ENCODE data around the gene PFAS.
"Not testable (repeated sequence)": the region's sequence is repeated elsewhere in the genome, so short reads cannot be mapped to it uniquely, and the experiment has no call there.

PFAS gene
- 39.4 to 268 (median 45.7) reads per million in 3 experiments for total RNA-seq

- peak; percentile 94 for DNase-seq
These were observed at the start of gene PFAS for GRCh38 chr17:8248751-8249607. TSS of gene PFAS (plus strand) at chr17:8249289. CDS start at chr17:8253938, 4,649 bp downstream.

- DNase-seq, result no peak
These were observed 44.1 kb upstream of the PFAS start for GRCh38 chr17:8204761-8205555.

- no peak for DNase-seq
These were observed 42.6 kb upstream of the PFAS start for GRCh38 chr17:8206536-8206935.

GRCh38 chr17:8209907-8210760, 39.0 kb upstream of the PFAS start, which contains the start of gene AURKB:
TSS of gene AURKB (minus strand) at chr17:8210575. CDS start at chr17:8210224, 351 bp downstream.
- peak; percentile 90 for DNase-seq

GRCh38 chr17:8210761-8211458, 38.2 kb upstream of the PFAS start:
- DNase-seq, result no peak

GRCh38 chr17:8212312-8213180, 36.5 kb upstream of the PFAS start:
- DNase-seq, result no peak

- not testable (repeated sequence) for DNase-seq
These were observed 35.1 kb upstream of the PFAS start for GRCh38 chr17:8214000-8214399.

- peak; percentile 79 for DNase-seq
These were observed 28.1 kb upstream of the PFAS start for GRCh38 chr17:8220783-8221662.

GRCh38 chr17:8221663-8222379, 27.3 kb upstream of the PFAS start:
- peak; percentile 92 for DNase-seq

GRCh38 chr17:8222380-8222629, 26.8 kb upstream of the PFAS start:
- DNase-seq, result no peak

- DNase-seq, result peak; percentile 89
These were observed 26.3 kb upstream of the PFAS start for GRCh38 chr17:8222630-8223355.

- no peak for DNase-seq
These were observed 25.5 kb upstream of the PFAS start for GRCh38 chr17:8223356-8224126.

- DNase-seq, result no peak
These were observed 23.9 kb upstream of the PFAS start for GRCh38 chr17:8224891-8225812.

- peak; percentile 78 for DNase-seq
These were observed 23.1 kb upstream of the PFAS start for GRCh38 chr17:8225813-8226535.

- DNase-seq, result no peak
These were observed 22.4 kb upstream of the PFAS start for GRCh38 chr17:8226536-8227237.

- no peak for DNase-seq
These were observed 21.9 kb upstream of the PFAS start for GRCh38 chr17:8227238-8227581.
